Activated T-helper 2 cell treated with anti-CD3 and anti-CD28 coated beads, Interferon-gamma antibody, Interleukin-2, Interleukin-4, amounts not matched to agents 10 μg/mL and 5 μg/mL and 100 μg/mL, durations not matched to agents 14 hours and 24 hours and 36 hours (primary cell): ENCODE results near the gene STAT3. TPM values are rescaled to one million over a fixed set of nuclear protein-coding genes. Genes with fewer than 3 reads are reported as not detected.
"Not testable (repeated sequence)": the region's sequence is repeated elsewhere in the genome, so short reads cannot be mapped to it uniquely, and the experiment has no call there.

Source experiments
- DNase-seq: peaks from one replicate; pipeline ENCODE4 v3.0.0; 2021; ENCODE audit warnings: low spot score
- H3K27ac Mint-ChIP-seq: one replicate; pipeline ENCODE4 v1.8.0; 2021; ENCODE audit warnings: mixed read lengths
- H3K27me3 Mint-ChIP-seq: one replicate; pipeline ENCODE4 v1.8.0; 2021; ENCODE audit warnings: low read depth, mixed read lengths
- H3K36me3 Mint-ChIP-seq: one replicate; pipeline ENCODE4 v1.8.0; 2021; ENCODE audit warnings: low read depth, mixed read lengths
- H3K4me1 Mint-ChIP-seq: one replicate; pipeline ENCODE4 v1.8.0; 2021; ENCODE audit warnings: low read depth, mixed read lengths
- H3K4me3 Mint-ChIP-seq: one replicate; pipeline ENCODE4 v1.8.0; 2021; ENCODE audit warnings: low read depth, mild to moderate bottlenecking, moderate library complexity, mixed read lengths
- H3K9me3 Mint-ChIP-seq: one replicate; pipeline ENCODE4 v1.8.0; 2021; ENCODE audit warnings: mixed read lengths
- intact Hi-C: fragments of 100-400 bp; cut with micrococcal nuclease; formaldehyde crosslinking; loops from one replicate; pipeline ENCODE4 v1.15.1; 2023
- total RNA-seq: library from RNA; stranded (reverse); gene quantifications from 2 replicates; pipeline ENCODE4 v1.2.3, GENCODE V29; 2022

The STAT3 gene
- total RNA-seq, 1 donor from 2014 or later = 250 TPM

GRCh38 chr17:42405076-42405475 lies 16.8 kb upstream of the STAT3 start:
- Mint-ChIP-seq H3K27me3 (peaks cover 2% of the 10 kb centered on the region), H3K4me1 (peaks cover 14% of the 10 kb centered on the region), H3K4me3 (no peak overlapping the region), H3K27ac (no peak overlapping the region), H3K9me3 (no peaks in the 10 kb centered on the region), H3K36me3 (no peaks in the 10 kb centered on the region)
- DNase-seq = no peak
- intact Hi-C loops = loop anchor here (10.0 kb wide), 2 partner anchors 120 to 180 kb away; no protein-coding TSS in a partner anchor

- Mint-ChIP-seq H3K9me3 (no peaks in the 10 kb centered on the region), H3K27me3 (no peaks in the 10 kb centered on the region), H3K4me3 (no peak overlapping the region), H3K4me1 (peaks cover 19% of the 10 kb centered on the region), H3K27ac (no peak overlapping the region), H3K36me3 (no peaks in the 10 kb centered on the region)
- DNase-seq = no peak
- intact Hi-C loops = loop anchor here (10.0 kb wide), 2 partner anchors 120 to 180 kb away; no protein-coding TSS in a partner anchor
These were observed 16.2 kb upstream of the STAT3 start for GRCh38 chr17:42404326-42405055.

GRCh38 chr17:42403150-42403549 lies 14.9 kb upstream of the STAT3 start:
- peak; percentile 28 for DNase-seq
- intact Hi-C loops = loop anchor here (10.0 kb wide), 2 partner anchors 122 to 178 kb away; no protein-coding TSS in a partner anchor
- no peaks in the 10 kb centered on the region for H3K36me3 Mint-ChIP-seq
- H3K4me3 Mint-ChIP-seq = no peak overlapping the region
- H3K4me1 Mint-ChIP-seq = peaks cover 21% of the 10 kb centered on the region
- no peaks in the 10 kb centered on the region for H3K27me3 Mint-ChIP-seq
- H3K27ac Mint-ChIP-seq = no peak overlapping the region
- no peaks in the 10 kb centered on the region for H3K9me3 Mint-ChIP-seq

- H3K4me3 Mint-ChIP-seq = no peak overlapping the region
- no peak for DNase-seq
- no peaks in the 10 kb centered on the region for H3K27me3 Mint-ChIP-seq
- no peak overlapping the region for H3K27ac Mint-ChIP-seq
- intact Hi-C loops = loop anchor here (10.0 kb wide), 2 partner anchors 123 to 177 kb away; no protein-coding TSS in a partner anchor
- no peaks in the 10 kb centered on the region for H3K9me3 Mint-ChIP-seq
- peaks cover 18% of the 10 kb centered on the region for H3K4me1 Mint-ChIP-seq
- no peaks in the 10 kb centered on the region for H3K36me3 Mint-ChIP-seq
These were observed 13.9 kb upstream of the STAT3 start for GRCh38 chr17:42402117-42402516.

- not testable (repeated sequence) for H3K27me3 Mint-ChIP-seq, H3K9me3 Mint-ChIP-seq, DNase-seq, H3K36me3 Mint-ChIP-seq, H3K4me3 Mint-ChIP-seq, H3K27ac Mint-ChIP-seq
- intact Hi-C loops = loop anchor here (10.0 kb wide), 2 partner anchors 124 to 176 kb away; no protein-coding TSS in a partner anchor
- peaks cover 21% of the 10 kb centered on the region for H3K4me1 Mint-ChIP-seq
These were observed 12.7 kb upstream of the STAT3 start for GRCh38 chr17:42400844-42401375.

GRCh38 chr17:42399948-42400843 lies 12.0 kb upstream of the STAT3 start:
- Mint-ChIP-seq H3K4me1 (peaks cover 21% of the 10 kb centered on the region), H3K36me3 (no peaks in the 10 kb centered on the region), H3K4me3 (no peak overlapping the region), H3K27ac (no peak overlapping the region), H3K27me3 (no peaks in the 10 kb centered on the region), H3K9me3 (no peaks in the 10 kb centered on the region)
- DNase-seq = no peak
- intact Hi-C loops = loop anchor here (10.0 kb wide), 2 partner anchors 125 to 175 kb away; no protein-coding TSS in a partner anchor

DNA sequence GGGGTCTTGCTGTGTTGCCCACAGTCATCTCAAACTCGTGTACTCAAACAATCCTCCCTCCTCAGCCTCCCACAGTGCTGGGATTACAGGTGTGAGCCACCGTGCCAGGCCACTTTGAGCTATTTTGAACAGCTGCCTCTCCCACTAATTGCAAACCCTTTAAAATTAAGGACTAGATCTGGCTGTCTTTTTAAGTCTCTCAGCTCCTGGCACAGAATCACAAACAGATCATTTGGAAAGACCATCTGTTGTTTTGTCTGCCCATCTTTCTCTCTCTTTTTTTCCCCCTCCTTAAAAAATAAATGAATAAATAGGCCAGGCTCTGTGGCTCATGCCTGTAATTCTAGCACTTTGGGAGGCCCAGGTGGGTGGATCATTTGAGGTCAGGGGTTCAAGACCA lies 10.9 kb upstream of the STAT3 start:
- DNase-seq = no peak
- Mint-ChIP-seq H3K27me3 (no peaks in the 10 kb centered on the region), H3K36me3 (no peaks in the 10 kb centered on the region), H3K4me3 (no peak overlapping the region), H3K27ac (no peak overlapping the region), H3K9me3 (no peaks in the 10 kb centered on the region), H3K4me1 (peaks cover 21% of the 10 kb centered on the region)
- intact Hi-C loops = no loop called here

GRCh38 chr17:42395601-42396000 lies 7.4 kb upstream of the STAT3 start:
- H3K4me3 Mint-ChIP-seq, H3K27ac Mint-ChIP-seq, intact Hi-C loops, DNase-seq, H3K9me3 Mint-ChIP-seq, H3K36me3 Mint-ChIP-seq, H3K27me3 Mint-ChIP-seq: not testable (repeated sequence)
- peaks cover 22% of the 10 kb centered on the region for H3K4me1 Mint-ChIP-seq

DNA sequence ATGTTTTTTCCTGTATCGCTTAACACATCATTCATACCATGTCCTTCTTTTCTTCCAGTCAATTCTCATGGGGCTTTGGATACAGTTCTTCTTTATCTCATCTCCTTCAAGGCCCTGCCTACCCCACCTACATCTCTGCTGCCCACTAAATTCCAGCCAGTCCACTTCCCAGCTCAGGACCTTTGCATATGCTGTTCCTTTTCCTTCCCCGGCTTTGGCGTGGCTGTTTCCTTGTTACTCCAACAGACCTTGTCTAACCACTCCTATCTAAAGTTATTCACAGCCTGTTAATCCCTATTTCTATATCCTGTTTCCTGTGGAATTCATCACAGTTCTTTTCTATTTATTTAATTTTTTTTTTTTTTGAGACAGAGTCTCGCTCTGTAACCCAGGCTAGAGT lies 6.6 kb upstream of the STAT3 start:
- intact Hi-C loops = no loop called here
- peaks cover 22% of the 10 kb centered on the region for H3K4me1 Mint-ChIP-seq

DNA sequence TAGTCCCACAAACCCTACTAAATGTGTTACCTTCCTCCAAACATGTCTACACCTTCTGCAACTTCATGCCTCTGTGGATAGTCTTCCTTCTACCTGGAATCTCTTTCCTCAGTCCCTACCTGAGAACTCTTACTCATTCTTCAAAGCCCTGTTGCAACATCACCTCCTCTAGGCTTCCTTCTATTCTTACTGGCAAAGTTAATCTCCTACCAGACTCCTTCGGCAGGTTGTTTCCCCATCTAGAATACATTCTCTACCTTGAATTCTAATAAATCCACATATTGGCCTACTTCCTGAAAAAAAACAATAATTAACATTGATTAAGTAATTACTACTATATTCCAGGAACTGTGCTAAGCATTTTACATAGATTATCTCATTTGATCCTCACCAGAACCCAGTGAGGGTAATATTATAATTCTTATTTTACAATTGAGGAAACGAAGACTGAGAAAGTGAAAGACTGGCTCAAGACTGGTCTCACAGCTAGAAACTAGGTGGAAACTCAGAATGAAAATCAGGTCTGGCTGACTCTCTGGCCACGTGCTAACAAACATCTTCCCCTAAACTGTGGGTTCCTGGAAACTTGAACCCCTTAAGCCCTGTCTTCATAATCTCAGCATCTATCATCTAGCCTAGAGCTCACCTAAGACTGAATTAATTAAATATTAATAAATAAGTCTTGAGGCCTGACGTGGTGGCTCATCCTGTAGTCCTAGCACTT lies 4.6 kb upstream of the STAT3 start:
- intact Hi-C loops = no loop called here
- H3K27ac Mint-ChIP-seq = peak overlapping the region; percentile 62
- H3K27me3 Mint-ChIP-seq = no peaks in the 10 kb centered on the region
- peaks cover 25% of the 10 kb centered on the region for H3K4me1 Mint-ChIP-seq
- H3K36me3 Mint-ChIP-seq = peaks cover 3% of the 10 kb centered on the region
- DNase-seq = no peak
- no peaks in the 10 kb centered on the region for H3K9me3 Mint-ChIP-seq
- no peak overlapping the region for H3K4me3 Mint-ChIP-seq

More for the DNA sequence above, 6.6 kb upstream of the STAT3 start:
- DNase-seq = no peak
- no peaks in the 10 kb centered on the region for H3K9me3 Mint-ChIP-seq
- no peaks in the 10 kb centered on the region for H3K36me3 Mint-ChIP-seq
- no peak overlapping the region for H3K27ac Mint-ChIP-seq
- no peaks in the 10 kb centered on the region for H3K27me3 Mint-ChIP-seq
- H3K4me3 Mint-ChIP-seq = no peak overlapping the region

DNA sequence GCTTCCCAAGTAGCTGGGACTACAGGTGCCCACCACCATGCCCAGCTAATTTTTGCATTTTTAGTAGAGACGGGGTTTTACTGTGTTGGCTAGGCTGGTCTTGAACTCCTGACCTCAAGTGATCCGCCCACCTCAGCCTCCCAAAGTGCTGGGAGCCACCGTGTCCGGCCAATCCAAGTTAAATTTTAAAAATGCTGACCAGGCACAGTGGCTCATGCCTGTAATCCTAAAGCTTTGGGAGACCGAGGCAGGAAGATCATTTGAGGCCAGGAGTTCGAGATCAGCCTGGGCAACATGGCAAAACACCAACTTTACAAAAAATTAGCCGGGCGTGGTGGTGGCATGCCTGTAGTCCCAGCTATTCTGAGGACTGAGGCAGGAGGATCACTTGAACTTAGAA lies 3.2 kb upstream of the STAT3 start:
- H3K27ac Mint-ChIP-seq = not testable (repeated sequence)

GRCh38 chr17:42389899-42390298 lies 1.7 kb upstream of the STAT3 start:
- Mint-ChIP-seq H3K27ac (peak overlapping the region; percentile 100), H3K27me3 (no peaks in the 10 kb centered on the region), H3K9me3 (no peaks in the 10 kb centered on the region), H3K36me3 (peaks cover 25% of the 10 kb centered on the region), H3K4me3 (peak overlapping the region; percentile 75), H3K4me1 (peaks cover 35% of the 10 kb centered on the region)
- intact Hi-C loops = loop anchor here (2.0 to 5.0 kb wide), 2 partner anchors 68 to 123 kb away; no protein-coding TSS in a partner anchor
- DNase-seq = no peak

More for the DNA sequence above, 3.2 kb upstream of the STAT3 start:
- Mint-ChIP-seq H3K36me3 (peaks cover 14% of the 10 kb centered on the region), H3K4me1 (peaks cover 28% of the 10 kb centered on the region)
- H3K4me3 Mint-ChIP-seq, H3K27me3 Mint-ChIP-seq, H3K9me3 Mint-ChIP-seq, intact Hi-C loops, DNase-seq: not testable (repeated sequence)
